ENCODE results near the gene PRELID2.

PRELID2 gene

GRCh38 chr5:145853781-145854376 lies 18.7 kb upstream of the PRELID2 start:
- no peak overlapping the region for H3K4me3 ChIP-seq (ENCODE audit: low read depth, low read length)
- TF ChIP-seq CTCF (IDR thresholded peaks at IDR 0.05; ENCODE audit: borderline replicate concordance, insufficient read depth, low read depth, low read length) = no peak

DNA sequence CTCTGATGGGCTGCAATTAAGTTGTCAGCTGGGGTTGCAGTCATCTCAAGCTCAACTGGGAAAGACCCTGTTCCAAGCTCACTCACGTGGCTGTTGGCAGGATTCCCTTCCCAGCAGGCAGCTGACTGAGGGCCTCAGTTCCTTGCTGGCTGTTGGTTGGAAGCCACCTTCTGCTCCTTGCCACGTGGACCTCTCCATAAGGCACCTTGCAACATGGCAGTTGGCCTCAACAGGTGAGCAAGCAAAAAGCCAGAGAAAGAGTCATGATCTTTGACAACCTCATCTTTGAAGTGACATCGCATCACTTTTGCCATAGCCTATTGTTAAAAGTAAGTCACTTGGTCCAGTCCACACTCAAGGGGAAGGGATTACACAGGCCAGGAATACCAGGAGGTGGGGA lies 17.8 kb upstream of the PRELID2 start:
- no peak overlapping the region for H3K4me3 ChIP-seq (ENCODE audit: low read depth, low read length)
- TF ChIP-seq CTCF (IDR thresholded peaks at IDR 0.05; ENCODE audit: borderline replicate concordance, insufficient read depth, low read depth, low read length) = no peak

GRCh38 chr5:145848854-145849253 lies 13.7 kb upstream of the PRELID2 start:
- TF ChIP-seq CTCF (IDR thresholded peaks at IDR 0.05; ENCODE audit: borderline replicate concordance, insufficient read depth, low read depth, low read length) = no peak

DNA sequence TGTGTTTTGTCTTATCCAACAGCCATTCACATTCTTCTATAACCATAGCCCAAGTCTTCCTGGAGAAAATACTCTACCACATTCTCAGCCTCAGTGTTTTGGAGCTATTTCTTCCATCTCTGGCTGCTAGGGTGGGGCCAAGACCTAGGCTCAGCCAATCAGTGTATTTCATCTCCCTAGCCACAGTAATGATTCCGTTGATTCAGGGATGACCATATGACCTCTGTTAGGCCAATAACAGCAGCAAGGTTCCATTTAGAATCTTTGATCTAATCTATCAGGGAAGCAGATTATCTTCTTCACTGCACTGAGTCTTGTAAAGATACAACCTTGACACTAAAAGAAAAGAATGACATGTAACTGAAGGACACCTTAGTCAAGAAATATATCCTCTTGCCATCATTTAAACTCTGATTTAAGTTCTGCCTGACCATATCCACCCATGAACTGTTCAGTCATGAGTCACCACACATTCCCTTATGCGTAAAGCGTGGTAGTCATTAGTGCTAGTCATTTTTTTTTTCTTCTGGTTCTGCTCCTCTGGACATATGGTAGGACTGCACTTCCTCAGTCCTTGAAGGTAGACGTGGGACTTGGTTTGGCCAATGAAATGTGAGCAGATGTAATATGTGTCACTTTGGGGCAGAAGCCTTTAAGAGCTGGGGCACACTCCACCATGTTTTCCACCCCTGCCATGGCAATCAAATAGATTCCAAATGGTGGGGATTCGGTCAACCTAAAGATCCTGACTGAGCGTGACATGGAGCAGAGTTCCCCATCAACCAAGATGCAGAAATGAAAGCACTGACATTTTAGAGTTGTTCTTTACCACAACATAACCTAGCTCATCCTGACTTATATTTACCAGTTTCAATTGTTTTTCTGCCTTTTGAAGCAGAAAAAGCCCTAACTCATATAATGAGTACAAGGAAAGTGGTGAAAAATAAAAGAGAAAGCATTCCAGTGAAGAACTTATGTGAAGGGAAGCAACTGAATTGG lies 12.7 kb upstream of the PRELID2 start:
- no peak for TF ChIP-seq CTCF (IDR thresholded peaks at IDR 0.05; ENCODE audit: borderline replicate concordance, insufficient read depth, low read depth, low read length)
- H3K4me3 ChIP-seq (ENCODE audit: low read depth, low read length) = no peak overlapping the region

More at GRCh38 chr5:145848854-145849253, 13.7 kb upstream of the PRELID2 start:
- no peak overlapping the region for H3K4me3 ChIP-seq (ENCODE audit: low read depth, low read length)

- TF ChIP-seq CTCF (IDR thresholded peaks at IDR 0.05; ENCODE audit: borderline replicate concordance, insufficient read depth, low read depth, low read length) = no peak
Measured at GRCh38 chr5:145846081-145846480, 10.9 kb upstream of the PRELID2 start.

DNA sequence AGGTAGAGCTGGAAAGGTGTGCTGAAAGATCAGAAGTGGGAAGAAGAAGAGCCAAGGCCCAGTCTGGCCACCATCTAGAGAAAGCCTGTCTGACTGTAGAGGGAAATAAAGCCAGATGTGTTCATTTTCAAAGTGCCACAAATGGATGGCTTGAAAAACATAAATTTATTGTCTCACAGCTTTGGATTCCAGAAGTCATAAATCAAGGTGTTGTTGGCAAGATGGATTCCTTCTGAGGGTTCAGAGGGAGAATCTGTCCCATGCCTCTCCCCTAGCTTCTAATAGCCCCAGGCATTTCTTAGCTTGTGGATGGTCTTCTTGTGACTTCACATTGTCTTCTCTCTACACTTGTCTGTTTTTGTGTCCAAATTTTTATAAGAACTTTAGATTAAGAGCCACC lies 6.2 kb upstream of the PRELID2 start:
- no peak for TF ChIP-seq CTCF (IDR thresholded peaks at IDR 0.05; ENCODE audit: borderline replicate concordance, insufficient read depth, low read depth, low read length)
- H3K4me3 ChIP-seq (ENCODE audit: low read depth, low read length) = no peak overlapping the region

More at GRCh38 chr5:145846081-145846480, 10.9 kb upstream of the PRELID2 start:
- no peak overlapping the region for H3K4me3 ChIP-seq (ENCODE audit: low read depth, low read length)
